CD4-positive, alpha-beta memory T cell (primary cell): ENCODE results near the gene SH3GL2. TPM values are rescaled to one million over a fixed set of nuclear protein-coding genes. Genes with fewer than 3 reads are reported as not detected.

Source experiments
- CTCF ChIA-PET: fragments of 350-600 bp; sonication (Branson Sonifier 250); formaldehyde crosslinking; loops from one replicate; lab custom pipeline; 2021; ENCODE audit warnings: inconsistent platforms; ENCODE audit not compliant: partially characterized antibody; lab: Charles Lee
- POLR2A ChIA-PET: fragments of 350-600 bp; sonication (Branson Sonifier 250); formaldehyde crosslinking; loops from one replicate; lab custom pipeline; 2021; ENCODE audit not compliant: partially characterized antibody; lab: Charles Lee
- DNase-seq, 5 donors: peaks; one replicate each; pipeline versions ENCODE4 v3.0.0 to v3.0.0-alpha.2; 2020 to 2022; ENCODE audit warnings: mixed read lengths in 1 of 5
- H3K27ac ChIP-seq: one replicate; pipeline ENCODE4 v1.7.0; 2013; ENCODE audit warnings: low read depth, low read length
- H3K27me3 ChIP-seq: 2 replicates; pipeline ENCODE4 v1.7.0; 2013; ENCODE audit warnings: mild to moderate bottlenecking, low read length, moderate library complexity; ENCODE audit not compliant: insufficient read depth
- H3K36me3 ChIP-seq: 2 replicates; pipeline ENCODE4 v1.7.0; 2013; ENCODE audit warnings: mild to moderate bottlenecking, low read length, moderate library complexity; ENCODE audit not compliant: insufficient read depth
- H3K4me1 ChIP-seq: 2 replicates; pipeline ENCODE4 v1.7.0; 2013; ENCODE audit warnings: mild to moderate bottlenecking, low read length, moderate library complexity; ENCODE audit not compliant: insufficient read depth
- H3K4me3 ChIP-seq, 2 donors: one replicate each; pipeline ENCODE4 v1.7.0; 2013; ENCODE audit warnings: low read length in 2 of 2, mild to moderate bottlenecking in 1 of 2
- H3K9me3 ChIP-seq, 2 donors: one replicate each; pipeline ENCODE4 v1.7.0; 2013; ENCODE audit warnings: low read length in 2 of 2, control low read depth in 1 of 2; ENCODE audit not compliant: control insufficient read depth in 1 of 2
- H3K27ac Mint-ChIP-seq, 7 donors: one replicate each; pipeline ENCODE4 v1.8.0; 2020 to 2021; ENCODE audit warnings: mixed read lengths in 7 of 7, mild to moderate bottlenecking in 6 of 7, inconsistent platforms in 3 of 7, moderate library complexity in 3 of 7
- H3K27me3 Mint-ChIP-seq, 2 donors: one replicate each; pipeline ENCODE4 v1.8.0; 2020 to 2021; ENCODE audit warnings: mixed read lengths in 2 of 2
- H3K36me3 Mint-ChIP-seq, 2 donors: one replicate each; pipeline ENCODE4 v1.8.0; 2020 to 2021; ENCODE audit warnings: mixed read lengths in 2 of 2, inconsistent platforms in 1 of 2, mild to moderate bottlenecking in 1 of 2
- H3K4me1 Mint-ChIP-seq, 4 donors: one replicate each; pipeline ENCODE4 v1.8.0; 2020 to 2021; ENCODE audit warnings: mixed read lengths in 4 of 4, mild to moderate bottlenecking in 1 of 4
- H3K4me3 Mint-ChIP-seq, 8 donors: one replicate each; pipeline ENCODE4 v1.8.0; 2020 to 2021; ENCODE audit warnings: mixed read lengths in 8 of 8, mild to moderate bottlenecking in 7 of 8, moderate library complexity in 6 of 8, inconsistent platforms in 3 of 8
- H3K9me3 Mint-ChIP-seq, 8 donors: one replicate each; pipeline ENCODE4 v1.8.0; 2020 to 2021; ENCODE audit warnings: mixed read lengths in 8 of 8, mild to moderate bottlenecking in 5 of 8, inconsistent platforms in 3 of 8, moderate library complexity in 1 of 8
- intact Hi-C: fragments of 100-400 bp; cut with micrococcal nuclease; formaldehyde crosslinking; loops from one replicate; pipeline ENCODE4 v1.15.1; 2023
- polyA plus RNA-seq, 2 donors: library from polyadenylated mRNA; unstranded; fragments of 300-500 nt; fragmentation: Illumina TruSeq; gene quantifications; one replicate each; pipeline ENCODE4 v1.2.3, GENCODE V29; 2021
- total RNA-seq, 2 experiments: library from RNA; stranded (reverse); gene quantifications; one replicate each; pipeline ENCODE4 v1.2.3, GENCODE V29; 2021

Gene SH3GL2
- total and polyA plus RNA-seq, 4 experiments from 2014 or later: not detected

- Mint-ChIP-seq H3K36me3 (no peaks in the 10 kb centered on the region), H3K4me1 (no peaks in the 10 kb centered on the region), H3K9me3 (peaks cover 0 to 12% (median 3%) of the 10 kb centered on the region in 8 donors), H3K4me3 (no peak overlapping the region), H3K27ac (no peak overlapping the region), H3K27me3 (no peaks in the 10 kb centered on the region)
- POLR2A ChIA-PET: no interaction called here
- no peaks in the 10 kb centered on the region for H3K4me1 ChIP-seq
- H3K36me3 ChIP-seq: no peaks in the 10 kb centered on the region
- no peak overlapping the region for H3K27ac ChIP-seq
- H3K4me3 ChIP-seq: no peak overlapping the region
- CTCF ChIA-PET: no interaction called here
- no peak for DNase-seq
- intact Hi-C loops: no loop called here
- H3K9me3 ChIP-seq: no peaks in the 10 kb centered on the region
- no peaks in the 10 kb centered on the region for H3K27me3 ChIP-seq
Observed at GRCh38 chr9:17556255-17556654, 22.6 kb upstream of the SH3GL2 start.

- Histone ChIP-seq H3K27me3 (no peaks in the 10 kb centered on the region), H3K27ac (no peak overlapping the region), H3K4me1 (no peaks in the 10 kb centered on the region), H3K36me3 (no peaks in the 10 kb centered on the region), H3K4me3 (no peak overlapping the region), H3K9me3 (no peaks in the 10 kb centered on the region)
- CTCF ChIA-PET: no interaction called here
- Mint-ChIP-seq H3K36me3 (no peaks in the 10 kb centered on the region), H3K27ac (no peak overlapping the region), H3K27me3 (no peaks in the 10 kb centered on the region), H3K4me3 (no peak overlapping the region), H3K4me1 (no peaks in the 10 kb centered on the region), H3K9me3 (peaks cover 0 to 15% (median 4%) of the 10 kb centered on the region in 8 donors)
- intact Hi-C loops: no loop called here
- POLR2A ChIA-PET: no interaction called here
- no peak for DNase-seq
Observed at GRCh38 chr9:17556935-17557334, 21.9 kb upstream of the SH3GL2 start.

GRCh38 chr9:17571825-17572224, 7.0 kb upstream of the SH3GL2 start:
- H3K4me1 ChIP-seq: no peaks in the 10 kb centered on the region
- no peak overlapping the region for H3K27ac Mint-ChIP-seq
- intact Hi-C loops: no loop called here

GRCh38 chr9:17574342-17574741, 4.5 kb upstream of the SH3GL2 start:
- intact Hi-C loops: no loop called here
- Mint-ChIP-seq H3K4me3 (no peak overlapping the region), H3K27me3 (peaks cover 10 to 12% of the 10 kb centered on the region in 2 donors), H3K4me1 (peaks cover 0 to 5% (median 2%) of the 10 kb centered on the region in 4 donors), H3K36me3 (no peaks in the 10 kb centered on the region), H3K9me3 (peaks cover 0 to 31% (median 9%) of the 10 kb centered on the region in 8 donors), H3K27ac (no peak overlapping the region)
- H3K36me3 ChIP-seq: no peaks in the 10 kb centered on the region
- CTCF ChIA-PET: no interaction called here
- H3K4me3 ChIP-seq: no peak overlapping the region
- no peaks in the 10 kb centered on the region for H3K27me3 ChIP-seq
- H3K4me1 ChIP-seq: no peaks in the 10 kb centered on the region
- no peak overlapping the region for H3K27ac ChIP-seq
- H3K9me3 ChIP-seq: no peaks in the 10 kb centered on the region
- DNase-seq: no peak
- POLR2A ChIA-PET: no interaction called here

More at GRCh38 chr9:17571825-17572224, 7.0 kb upstream of the SH3GL2 start:
- no peak for DNase-seq
- Mint-ChIP-seq H3K9me3 (peaks cover 0 to 26% (median 6%) of the 10 kb centered on the region in 8 donors), H3K4me3 (no peak overlapping the region), H3K4me1 (no peaks in the 10 kb centered on the region), H3K36me3 (no peaks in the 10 kb centered on the region), H3K27me3 (peaks cover 0 to 1% of the 10 kb centered on the region in 2 donors)
- H3K36me3 ChIP-seq: no peaks in the 10 kb centered on the region
- no peak overlapping the region for H3K4me3 ChIP-seq
- CTCF ChIA-PET: no interaction called here
- no peaks in the 10 kb centered on the region for H3K27me3 ChIP-seq
- no peak overlapping the region for H3K27ac ChIP-seq
- no peaks in the 10 kb centered on the region for H3K9me3 ChIP-seq
- POLR2A ChIA-PET: no interaction called here

GRCh38 chr9:17578577-17578910, 322 bp upstream of the SH3GL2 start:
- Histone ChIP-seq H3K27me3 (no peaks in the 10 kb centered on the region), H3K36me3 (no peaks in the 10 kb centered on the region), H3K9me3 (no peaks in the 10 kb centered on the region), H3K4me1 (no peaks in the 10 kb centered on the region), H3K27ac (no peak overlapping the region), H3K4me3 (no peak overlapping the region)
- Mint-ChIP-seq H3K27me3 (peaks cover 16% of the 10 kb centered on the region in 2 donors), H3K4me3 (peak overlapping the region in 5 of 8 donors; percentile 32 to 61 (median 59)), H3K9me3 (peaks cover 0 to 28% (median 7%) of the 10 kb centered on the region in 8 donors), H3K4me1 (peaks cover 0 to 9% (median 2%) of the 10 kb centered on the region in 4 donors), H3K36me3 (no peaks in the 10 kb centered on the region), H3K27ac (no peak overlapping the region)
- ChIA-PET CTCF (no interaction called here), POLR2A (no interaction called here)
- DNase-seq: no peak
- intact Hi-C loops: no loop called here

- Histone ChIP-seq H3K27ac (no peak overlapping the region), H3K9me3 (no peaks in the 10 kb centered on the region), H3K4me3 (no peak overlapping the region), H3K27me3 (no peaks in the 10 kb centered on the region), H3K36me3 (no peaks in the 10 kb centered on the region), H3K4me1 (no peaks in the 10 kb centered on the region)
- ChIA-PET CTCF (no interaction called here), POLR2A (no interaction called here)
- Mint-ChIP-seq H3K4me1 (peaks cover 0 to 9% (median 2%) of the 10 kb centered on the region in 4 donors), H3K36me3 (no peaks in the 10 kb centered on the region), H3K27ac (no peak overlapping the region), H3K9me3 (peaks cover 0 to 18% (median 7%) of the 10 kb centered on the region in 8 donors), H3K27me3 (peaks cover 15 to 16% of the 10 kb centered on the region in 2 donors), H3K4me3 (no peak overlapping the region)
- intact Hi-C loops: no loop called here
- no peak for DNase-seq
Observed at GRCh38 chr9:17580119-17580518, 1.3 kb downstream of the SH3GL2 start.

- no peak overlapping the region for H3K4me3 ChIP-seq
- no peaks in the 10 kb centered on the region for H3K4me1 ChIP-seq
- no peaks in the 10 kb centered on the region for H3K36me3 ChIP-seq
- Mint-ChIP-seq H3K4me3 (no peak overlapping the region), H3K27ac (no peak overlapping the region), H3K27me3 (no peaks in the 10 kb centered on the region), H3K9me3 (peaks cover 0 to 7% (median 4%) of the 10 kb centered on the region in 8 donors), H3K36me3 (no peaks in the 10 kb centered on the region), H3K4me1 (no peaks in the 10 kb centered on the region)
- intact Hi-C loops: no loop called here
- H3K27ac ChIP-seq: no peak overlapping the region
- DNase-seq: no peak
- ChIA-PET CTCF (no interaction called here), POLR2A (no interaction called here)
- no peaks in the 10 kb centered on the region for H3K9me3 ChIP-seq
- no peaks in the 10 kb centered on the region for H3K27me3 ChIP-seq
Observed at GRCh38 chr9:17587113-17587512, 8.2 kb downstream of the SH3GL2 start.

- Histone ChIP-seq H3K27me3 (no peaks in the 10 kb centered on the region), H3K27ac (no peak overlapping the region), H3K36me3 (no peaks in the 10 kb centered on the region), H3K4me3 (no peak overlapping the region), H3K4me1 (no peaks in the 10 kb centered on the region), H3K9me3 (no peaks in the 10 kb centered on the region)
- no peaks in the 10 kb centered on the region for H3K4me1 Mint-ChIP-seq
- ChIA-PET POLR2A (no interaction called here), CTCF (no interaction called here)
- H3K27ac Mint-ChIP-seq: no peak overlapping the region
- no peaks in the 10 kb centered on the region for H3K27me3 Mint-ChIP-seq
- H3K36me3 Mint-ChIP-seq: no peaks in the 10 kb centered on the region
- H3K9me3 Mint-ChIP-seq: peaks cover 0 to 7% (median 4%) of the 10 kb centered on the region in 8 donors
- no peak for DNase-seq
- no peak overlapping the region for H3K4me3 Mint-ChIP-seq
- intact Hi-C loops: no loop called here
Observed at GRCh38 chr9:17588395-17588794, 9.5 kb downstream of the SH3GL2 start.
